RWPE2 (cell line): Measurements from ENCODE around the gene SOAT1.
"Not testable (repeated sequence)": the region's sequence is repeated elsewhere in the genome, so short reads cannot be mapped to it uniquely, and the experiment has no call there.

Experiments
- ATAC-seq: fragments of 200-7000 bp; cut with Tn5 transposase; 3 replicates; pipeline ENCODE4 v1.9.1; 2021; ENCODE audit warnings: low read depth
- DNase-seq: peaks from one replicate; pipeline ENCODE4 v3.0.0-alpha.2; 2020; ENCODE audit warnings: low spot score
- H3K27ac ChIP-seq: fragments of 450-650 bp; 2 replicates; pipeline ENCODE4 v1.5.1; 2017; ENCODE audit warnings: mild to moderate bottlenecking; ENCODE audit not compliant: poor library complexity, severe bottlenecking
- H3K27me3 ChIP-seq: fragments of 250-450 bp; sonication (Bioruptor Pico); 2 replicates; pipeline ENCODE4 v1.5.1; 2021; ENCODE audit warnings: mild to moderate bottlenecking, moderate library complexity; ENCODE audit not compliant: insufficient read depth, poor library complexity, severe bottlenecking
- H3K36me3 ChIP-seq: fragments of 250-450 bp; sonication (Bioruptor Pico); 2 replicates; pipeline ENCODE4 v1.5.1; 2020; ENCODE audit warnings: low read depth, mild to moderate bottlenecking, moderate library complexity
- H3K4me1 ChIP-seq: fragments of 250-450 bp; sonication (Bioruptor Pico); 2 replicates; pipeline ENCODE4 v1.5.1; 2021; ENCODE audit warnings: mild to moderate bottlenecking, moderate library complexity; ENCODE audit not compliant: insufficient read depth, poor library complexity, severe bottlenecking
- H3K4me3 ChIP-seq: fragments of 250-450 bp; sonication (Bioruptor Pico); 2 replicates; pipeline ENCODE4 v1.5.1; 2021; ENCODE audit warnings: mild to moderate bottlenecking, moderate library complexity; ENCODE audit not compliant: severe bottlenecking
- H3K9me3 ChIP-seq: fragments of 250-450 bp; sonication (Bioruptor Pico); 2 replicates; pipeline ENCODE4 v1.5.1; 2021; ENCODE audit warnings: mild to moderate bottlenecking, moderate library complexity; ENCODE audit not compliant: severe bottlenecking
- TF ChIP-seq, protein P1 (sequence below): fragments of 450-650 bp; IDR thresholded peaks from one replicate; pipeline ENCODE4 v1.5.1; 2017; ENCODE audit warnings: mild to moderate bottlenecking, moderate library complexity; ENCODE audit not compliant: poor library complexity, severe bottlenecking

SOAT1 gene

DNA sequence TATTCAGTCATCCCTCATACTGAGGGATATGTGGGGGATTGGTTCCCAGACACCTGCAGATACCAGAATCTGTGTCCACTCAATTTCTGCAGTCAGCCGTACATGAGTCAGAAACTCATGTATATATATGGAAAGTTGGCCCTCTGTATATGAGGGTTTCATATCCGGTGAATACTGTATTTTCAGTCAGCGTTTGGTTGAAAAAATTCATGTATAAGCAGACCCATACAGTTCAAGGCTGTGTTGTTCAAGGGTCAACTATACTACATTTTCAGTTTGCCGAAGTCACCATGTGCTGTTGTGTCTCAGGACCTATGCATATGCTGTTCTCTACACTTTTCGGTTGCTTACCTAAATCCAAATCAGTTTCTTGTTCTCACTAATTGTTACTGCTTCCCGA, 82.6 kb downstream of the SOAT1 start:
- DNase-seq: no peak
- H3K36me3 ChIP-seq: no peaks in the 10 kb centered on the region
- TF ChIP-seq, protein P1, sequence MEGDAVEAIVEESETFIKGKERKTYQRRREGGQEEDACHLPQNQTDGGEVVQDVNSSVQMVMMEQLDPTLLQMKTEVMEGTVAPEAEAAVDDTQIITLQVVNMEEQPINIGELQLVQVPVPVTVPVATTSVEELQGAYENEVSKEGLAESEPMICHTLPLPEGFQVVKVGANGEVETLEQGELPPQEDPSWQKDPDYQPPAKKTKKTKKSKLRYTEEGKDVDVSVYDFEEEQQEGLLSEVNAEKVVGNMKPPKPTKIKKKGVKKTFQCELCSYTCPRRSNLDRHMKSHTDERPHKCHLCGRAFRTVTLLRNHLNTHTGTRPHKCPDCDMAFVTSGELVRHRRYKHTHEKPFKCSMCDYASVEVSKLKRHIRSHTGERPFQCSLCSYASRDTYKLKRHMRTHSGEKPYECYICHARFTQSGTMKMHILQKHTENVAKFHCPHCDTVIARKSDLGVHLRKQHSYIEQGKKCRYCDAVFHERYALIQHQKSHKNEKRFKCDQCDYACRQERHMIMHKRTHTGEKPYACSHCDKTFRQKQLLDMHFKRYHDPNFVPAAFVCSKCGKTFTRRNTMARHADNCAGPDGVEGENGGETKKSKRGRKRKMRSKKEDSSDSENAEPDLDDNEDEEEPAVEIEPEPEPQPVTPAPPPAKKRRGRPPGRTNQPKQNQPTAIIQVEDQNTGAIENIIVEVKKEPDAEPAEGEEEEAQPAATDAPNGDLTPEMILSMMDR: no peak
- no peak for ATAC-seq
- no peaks in the 10 kb centered on the region for H3K27me3 ChIP-seq
- H3K9me3 ChIP-seq: no peaks in the 10 kb centered on the region
- no peaks in the 10 kb centered on the region for H3K4me1 ChIP-seq
- no peak overlapping the region for H3K27ac ChIP-seq
- H3K4me3 ChIP-seq: no peak overlapping the region

DNA sequence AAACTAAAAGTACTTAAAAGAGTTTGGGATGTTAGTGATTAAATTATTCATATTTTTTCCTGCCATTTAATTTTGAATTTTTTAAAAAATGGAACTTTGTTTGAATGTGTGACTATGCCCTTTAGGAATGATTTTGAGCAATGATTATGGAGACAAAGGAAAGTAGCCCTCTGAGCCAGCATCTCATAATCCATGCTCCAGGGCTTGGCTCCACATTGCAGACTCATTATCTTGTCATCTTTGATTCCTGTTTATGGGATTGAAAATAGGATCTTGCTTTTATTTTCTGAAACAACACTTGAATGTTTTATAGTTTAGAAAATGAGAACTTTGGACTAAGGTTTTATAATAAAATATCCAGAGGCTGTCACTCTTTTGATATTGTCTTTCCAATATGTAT, 86.7 kb downstream of the SOAT1 start:
- H3K4me1 ChIP-seq: no peaks in the 10 kb centered on the region
- H3K27me3 ChIP-seq: no peaks in the 10 kb centered on the region
- no peaks in the 10 kb centered on the region for H3K36me3 ChIP-seq
- TF ChIP-seq, protein P1: no peak
- H3K9me3 ChIP-seq: no peaks in the 10 kb centered on the region
- H3K4me3 ChIP-seq: no peak overlapping the region
- DNase-seq: no peak
- no peak overlapping the region for H3K27ac ChIP-seq
- ATAC-seq: no peak

DNA sequence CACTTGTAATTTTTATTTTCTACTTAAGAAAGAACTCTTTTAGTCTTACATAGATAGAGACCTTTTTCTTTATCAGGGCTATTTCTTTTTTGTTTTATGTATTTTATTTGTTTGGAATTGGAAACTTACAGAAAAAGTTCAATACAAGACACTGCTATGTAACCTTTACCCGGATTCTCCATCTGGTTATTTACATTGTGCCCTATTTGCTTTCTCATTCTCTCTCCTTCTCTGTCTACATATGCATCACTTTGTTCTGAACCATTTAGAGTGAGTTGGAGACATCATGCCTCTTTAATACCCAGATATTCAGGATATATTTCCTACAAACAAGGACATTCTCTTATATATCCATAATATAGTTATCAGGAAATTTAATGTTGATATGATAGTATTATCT, 90.4 kb downstream of the SOAT1 start:
- Histone ChIP-seq H3K27ac (no peak overlapping the region), H3K9me3 (no peaks in the 10 kb centered on the region), H3K36me3 (no peaks in the 10 kb centered on the region), H3K27me3 (no peaks in the 10 kb centered on the region), H3K4me1 (no peaks in the 10 kb centered on the region), H3K4me3 (no peak overlapping the region)
- no peak for DNase-seq
- ATAC-seq: no peak
- TF ChIP-seq, protein P1: no peak

DNA sequence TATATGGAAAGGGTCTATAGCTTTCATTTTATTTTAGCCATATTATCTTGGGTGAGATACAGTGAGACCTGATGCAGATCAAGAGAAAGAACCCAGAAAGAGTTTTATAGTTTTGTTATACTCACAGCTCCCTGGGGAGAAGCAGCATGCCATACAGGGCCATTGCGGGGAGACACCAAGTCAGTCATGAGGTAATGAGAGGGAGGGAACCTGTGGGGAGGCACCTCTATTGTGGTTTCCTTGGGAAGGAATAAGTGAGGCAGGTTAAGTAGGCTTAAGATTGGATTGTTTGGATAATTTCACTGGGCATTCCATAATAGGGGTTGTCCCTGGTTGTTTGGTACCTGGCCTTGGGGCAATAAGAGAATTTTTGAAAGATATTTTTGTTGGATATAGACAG, 91.9 kb downstream of the SOAT1 start:
- H3K27ac ChIP-seq: no peak overlapping the region
- ATAC-seq (no peak), DNase-seq (no peak)
- H3K4me3 ChIP-seq: no peak overlapping the region
- no peaks in the 10 kb centered on the region for H3K36me3 ChIP-seq
- TF ChIP-seq, protein P1: no peak
- H3K27me3 ChIP-seq: no peaks in the 10 kb centered on the region
- no peaks in the 10 kb centered on the region for H3K4me1 ChIP-seq
- H3K9me3 ChIP-seq: no peaks in the 10 kb centered on the region

DNA sequence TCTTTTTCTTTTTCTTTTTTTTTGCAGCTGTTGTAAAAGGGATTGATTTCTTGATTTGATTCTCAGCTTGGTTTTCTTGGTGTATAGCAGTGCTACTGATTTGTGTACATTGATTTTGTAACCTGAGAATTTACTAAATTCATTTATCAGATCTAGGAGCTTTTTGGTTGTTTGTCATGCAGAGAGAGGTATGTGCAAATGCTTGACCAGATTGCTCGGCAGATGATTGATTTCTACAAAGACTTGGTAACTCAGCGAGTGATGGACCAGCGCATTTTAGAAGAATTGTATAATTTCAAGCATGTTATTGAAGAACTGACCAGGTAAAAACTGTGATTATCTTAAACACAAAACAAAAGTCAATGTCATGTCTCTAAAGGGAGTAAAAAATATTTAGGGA, 100.1 kb downstream of the SOAT1 start:
- no peaks in the 10 kb centered on the region for H3K9me3 ChIP-seq
- H3K27me3 ChIP-seq: no peaks in the 10 kb centered on the region
- H3K36me3 ChIP-seq: no peaks in the 10 kb centered on the region
- TF ChIP-seq, protein P1: no peak
- H3K27ac ChIP-seq: no peak overlapping the region
- ATAC-seq (no peak), DNase-seq (no peak)
- no peaks in the 10 kb centered on the region for H3K4me1 ChIP-seq
- H3K4me3 ChIP-seq: no peak overlapping the region

DNA sequence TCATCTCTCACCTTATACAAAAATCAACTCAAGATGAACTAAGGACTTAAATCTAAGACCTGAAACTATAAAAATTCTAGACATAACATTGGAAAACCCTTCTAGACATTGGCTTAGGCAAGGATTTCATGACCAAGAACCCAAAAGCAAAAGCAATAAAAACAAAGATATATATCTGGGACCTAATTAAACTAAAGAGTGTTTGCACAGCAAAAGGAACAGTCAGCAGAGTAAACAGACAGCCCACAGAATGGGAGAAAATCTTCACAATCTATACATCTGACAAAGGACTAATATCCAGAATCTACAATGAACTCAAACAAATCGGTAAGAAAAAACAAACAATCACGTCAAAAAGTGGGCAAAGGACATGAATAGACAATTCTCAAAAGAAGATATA, 105.8 kb downstream of the SOAT1 start:
- H3K27ac ChIP-seq, H3K9me3 ChIP-seq, H3K27me3 ChIP-seq, H3K4me1 ChIP-seq, DNase-seq, H3K4me3 ChIP-seq, ATAC-seq, H3K36me3 ChIP-seq: not testable (repeated sequence)
